GM18909 (cell line): ENCODE data around the gene BCKDHA.
"Not testable (repeated sequence)": the region's sequence is repeated elsewhere in the genome, so short reads cannot be mapped to it uniquely, and the experiment has no call there.

ENCODE experiments used
- ATAC-seq: cut with Tn5 transposase; IDR thresholded peaks from one replicate; pipeline ENCODE4 v1.9.1; 2021; ENCODE audit warnings: mild to moderate bottlenecking; ENCODE audit not compliant: unreplicated experiment, poor library complexity

The BCKDHA gene

GRCh38 chr19:41422955-41423354 lies 25.3 kb downstream of the BCKDHA start:
- no peak for ATAC-seq

DNA sequence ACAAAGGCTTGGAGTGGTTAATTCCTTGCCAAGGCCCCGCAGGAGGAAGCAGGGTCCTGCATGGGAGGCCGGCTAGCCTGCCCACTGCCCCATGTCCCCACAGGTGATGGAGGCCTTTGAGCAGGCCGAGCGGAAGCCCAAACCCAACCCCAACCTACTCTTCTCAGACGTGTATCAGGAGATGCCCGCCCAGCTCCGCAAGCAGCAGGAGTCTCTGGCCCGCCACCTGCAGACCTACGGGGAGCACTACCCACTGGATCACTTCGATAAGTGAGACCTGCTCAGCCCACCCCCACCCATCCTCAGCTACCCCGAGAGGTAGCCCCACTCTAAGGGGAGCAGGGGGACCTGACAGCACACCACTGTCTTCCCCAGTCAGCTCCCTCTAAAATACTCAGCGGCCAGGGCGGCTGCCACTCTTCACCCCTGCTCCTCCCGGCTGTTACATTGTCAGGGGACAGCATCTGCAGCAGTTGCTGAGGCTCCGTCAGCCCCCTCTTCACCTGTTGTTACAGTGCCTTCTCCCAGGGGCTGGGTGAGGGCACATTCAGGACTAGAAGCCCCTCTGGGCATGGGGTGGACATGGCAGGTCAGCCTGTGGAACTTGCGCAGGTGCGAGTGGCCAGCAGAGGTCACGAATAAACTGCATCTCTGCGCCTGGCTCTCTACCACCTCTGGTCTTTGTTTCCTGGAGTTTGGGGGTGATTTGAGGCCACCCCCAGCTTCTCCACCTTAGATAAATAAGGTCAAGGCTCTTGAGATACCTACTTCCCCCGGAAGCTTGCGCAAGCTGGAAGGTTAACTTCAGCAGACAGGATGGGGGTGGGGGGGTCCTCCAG lies 26.9 kb downstream of the BCKDHA start:
- ATAC-seq: no peak

- ATAC-seq: no peak
These were observed 27.8 kb downstream of the BCKDHA start for GRCh38 chr19:41425174-41426115.

DNA sequence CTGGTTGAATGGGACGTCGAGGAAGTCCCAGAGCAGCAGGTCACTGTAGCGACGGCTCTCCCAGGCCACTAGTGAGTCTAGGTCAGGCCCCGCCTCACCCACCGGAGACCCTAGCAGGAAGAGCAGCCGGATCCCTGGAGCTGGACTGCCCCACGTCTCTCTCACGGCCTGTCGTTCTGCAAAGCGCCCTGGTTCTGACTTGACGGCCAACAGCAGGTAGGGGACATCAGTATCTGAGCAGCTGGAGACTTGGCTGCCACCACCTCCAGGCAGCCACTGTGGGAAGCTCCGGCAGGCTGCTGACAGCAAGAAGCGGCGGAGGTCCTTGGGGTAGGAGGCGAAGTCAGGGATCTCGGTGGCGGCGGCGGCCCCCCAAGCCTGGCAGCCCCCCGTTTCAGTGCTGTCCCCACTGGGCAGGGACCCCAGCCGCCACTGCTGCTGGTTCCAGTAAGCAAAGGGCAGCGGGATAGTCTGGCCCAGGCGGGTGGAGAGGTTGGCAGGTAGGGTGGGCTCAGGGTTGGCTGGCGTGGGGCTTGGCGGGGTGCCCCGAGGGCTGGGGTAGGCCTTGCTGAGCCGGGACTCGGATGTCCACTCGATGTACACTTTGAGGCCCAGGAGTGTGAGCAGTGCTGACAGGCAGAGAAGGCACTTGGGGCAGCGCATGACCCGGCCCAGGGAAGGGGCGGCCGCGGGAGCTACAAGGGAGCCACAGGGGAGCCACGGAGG lies 28.7 kb downstream of the BCKDHA start:
- ATAC-seq: no peak

DNA sequence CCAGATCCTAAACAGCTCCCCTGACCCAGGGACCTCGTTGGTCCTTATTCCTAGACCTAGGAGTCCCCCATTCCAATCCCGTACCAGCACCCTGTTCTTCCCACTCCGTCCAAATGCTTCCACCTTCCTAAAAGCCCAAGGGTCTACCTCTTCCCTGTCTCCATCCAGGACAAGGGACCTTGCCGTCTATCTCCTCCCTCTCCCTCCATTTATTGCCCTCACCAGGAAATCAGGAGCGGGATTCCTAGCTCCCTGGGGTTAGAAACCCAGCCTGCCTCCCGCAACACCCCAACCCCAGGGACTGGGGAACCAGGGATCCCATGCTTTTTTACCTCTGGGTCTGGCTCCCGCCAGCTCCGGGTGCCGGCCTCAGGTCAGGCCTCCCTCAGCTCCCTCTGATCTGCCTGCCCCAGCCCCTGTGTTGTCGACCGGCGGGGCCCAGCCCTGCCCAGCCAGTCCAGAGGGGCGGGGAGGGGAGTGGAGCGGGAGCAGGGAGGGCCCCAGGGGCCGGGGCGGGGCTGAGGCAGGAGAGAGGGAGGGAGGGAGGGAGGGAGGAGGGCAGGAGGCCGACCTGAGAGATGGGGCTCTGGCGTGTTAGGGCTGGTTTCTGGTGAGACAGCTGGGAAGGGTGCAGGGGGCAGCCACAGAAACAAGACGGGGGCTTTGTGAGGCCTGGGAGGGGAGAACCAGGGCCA lies 29.5 kb downstream of the BCKDHA start, which contains the start of gene B3GNT8:
B3GNT8 (minus strand) TSS at position 423 of the 695 bp plus-strand sequence. CDS start 596 bp downstream, outside the sequence.
- ATAC-seq: no peak

- ATAC-seq: no peak
These were observed 30.2 kb downstream of the BCKDHA start for GRCh38 chr19:41427647-41428480.

DNA sequence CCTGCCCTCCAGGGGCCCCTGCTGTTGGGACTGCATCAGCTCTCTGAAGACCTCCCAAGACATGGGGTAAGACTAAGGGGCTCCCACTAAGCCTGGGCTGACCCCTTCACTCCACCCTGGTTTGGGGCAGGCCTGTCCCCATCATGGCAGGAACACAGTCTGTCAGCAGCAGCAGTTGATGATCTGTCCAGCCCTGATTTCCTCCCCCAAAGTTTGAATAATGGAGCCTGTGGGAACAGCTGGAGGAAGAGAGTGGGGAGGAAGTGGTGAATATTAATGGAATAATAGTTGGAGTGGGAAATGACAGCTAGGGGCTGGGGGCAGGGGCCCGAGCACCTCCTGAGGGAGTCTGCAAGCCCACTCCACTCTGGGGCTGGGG lies 30.9 kb downstream of the BCKDHA start:
- ATAC-seq: no peak

GRCh38 chr19:41430922-41431321 lies 33.3 kb downstream of the BCKDHA start:
- ATAC-seq: no peak

GRCh38 chr19:41431426-41432386 lies 34.1 kb downstream of the BCKDHA start:
- no peak for ATAC-seq

- ATAC-seq: no peak
These were observed 35.6 kb downstream of the BCKDHA start for GRCh38 chr19:41433171-41433570.

DNA sequence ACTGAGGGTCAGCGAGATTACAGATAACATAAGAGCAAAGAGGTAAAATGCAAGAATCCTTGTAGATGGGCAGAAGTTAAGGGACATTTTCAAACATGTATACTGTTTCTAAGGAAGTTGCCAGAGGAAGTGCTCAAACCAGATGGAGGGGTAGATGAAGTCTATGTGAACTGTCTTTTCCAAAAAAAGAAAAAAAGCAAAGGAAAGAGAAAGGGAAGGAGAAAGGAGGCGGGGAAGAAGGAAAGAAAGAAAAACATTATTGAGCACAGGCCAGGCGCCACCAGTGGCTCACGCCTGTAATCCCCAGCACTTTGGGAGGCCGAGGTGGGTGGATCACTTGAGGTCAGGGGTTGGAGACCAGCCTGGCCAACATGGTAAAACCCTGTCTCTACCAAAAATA lies 36.8 kb downstream of the BCKDHA start:
- no peak for ATAC-seq

DNA sequence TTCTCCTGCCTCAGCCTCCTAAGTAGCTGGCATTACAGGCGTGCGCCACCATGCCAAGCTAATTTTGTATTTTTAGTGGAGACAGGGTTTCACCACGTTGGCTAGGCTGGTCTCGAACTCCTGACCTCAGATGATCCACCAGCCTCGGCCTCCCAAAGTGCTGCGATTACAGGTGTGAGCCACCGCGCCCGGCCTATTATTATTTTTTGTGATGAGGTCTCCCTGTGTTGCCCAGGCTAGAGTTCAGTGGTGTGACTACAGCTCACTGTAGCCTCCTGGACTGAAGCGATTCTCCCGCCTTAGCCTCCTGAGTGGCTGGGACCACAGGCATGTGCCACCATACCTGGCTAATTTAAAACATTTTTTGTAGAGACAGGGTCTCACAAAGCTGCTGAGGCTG lies 37.8 kb downstream of the BCKDHA start:
- ATAC-seq: not testable (repeated sequence)

GRCh38 chr19:41435936-41436673 lies 38.5 kb downstream of the BCKDHA start:
- no peak for ATAC-seq

DNA sequence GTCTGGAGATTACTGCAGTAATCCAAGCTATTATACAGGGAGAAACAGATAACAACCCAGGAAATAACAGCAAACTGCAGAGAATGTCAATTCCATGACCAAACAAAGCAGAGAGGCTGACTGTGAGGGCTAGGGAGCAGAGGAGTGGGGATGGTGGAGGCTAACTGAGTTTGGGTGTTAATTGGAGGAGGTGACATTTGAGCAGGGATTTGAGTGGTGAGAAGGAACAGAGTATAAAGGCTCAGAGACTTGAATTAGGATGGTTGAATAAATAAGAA lies 39.0 kb downstream of the BCKDHA start:
- ATAC-seq: no peak

- no peak for ATAC-seq
These were observed 40.4 kb downstream of the BCKDHA start for GRCh38 chr19:41437944-41438574.

DNA sequence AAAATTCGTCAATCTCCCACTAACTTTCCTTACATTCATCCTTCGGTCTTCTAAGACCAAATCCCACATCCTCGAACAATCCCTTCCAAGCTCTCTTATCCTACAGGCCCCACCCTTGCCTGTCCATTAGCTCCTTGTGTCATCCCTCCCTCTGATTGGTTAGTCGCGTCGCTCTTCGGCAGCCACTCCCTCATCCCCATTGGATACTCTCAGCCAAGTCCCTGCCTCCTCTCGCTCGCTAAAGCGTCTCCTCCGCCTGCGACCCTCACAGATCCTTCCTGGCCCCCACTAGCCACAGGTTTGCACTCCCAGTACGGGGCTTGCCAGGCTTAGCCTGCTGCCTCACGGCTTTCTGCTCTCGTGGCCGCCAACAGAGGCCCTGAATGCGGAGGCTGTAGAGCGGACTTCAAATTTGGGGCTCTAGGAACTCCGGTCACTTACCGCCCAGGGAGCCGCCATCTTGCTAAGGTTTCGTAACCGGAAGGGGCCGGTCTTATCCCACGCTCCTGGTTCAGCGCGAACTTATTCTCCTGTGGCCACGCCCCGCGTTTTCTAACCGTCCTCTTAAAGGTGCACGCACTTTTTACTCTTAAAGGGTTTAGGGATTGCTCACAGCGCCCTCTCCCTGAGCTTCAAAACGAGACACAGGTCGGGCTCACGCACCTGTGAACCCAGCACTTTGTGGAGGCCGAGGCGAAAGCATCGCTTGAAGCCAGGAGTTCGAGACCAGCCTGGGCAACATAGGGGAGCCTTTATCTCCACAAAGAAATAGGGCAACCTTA lies 42.0 kb downstream of the BCKDHA start, which contains the start of gene DMAC2:
DMAC2 (minus strand) TSS at position 472 of the 782 bp plus-strand sequence; CDS start at position 459, 13 bp downstream.
- peak; percentile 92 for ATAC-seq
